Neutrophil (primary cell): ENCODE measurements around the gene SBNO2.

Experiments used
- H3K27ac ChIP-seq: fragments of 200-600 bp; sonication (generic); 2 replicates; pipeline ENCODE4 v1.5.1; 2016; ENCODE audit warnings: mild to moderate bottlenecking, moderate library complexity
- H3K27me3 ChIP-seq: fragments of 200-600 bp; sonication (generic); 2 replicates; pipeline ENCODE4 v1.6.0; 2016; ENCODE audit warnings: mild to moderate bottlenecking
- H3K36me3 ChIP-seq: fragments of 200-600 bp; sonication (generic); 2 replicates; pipeline ENCODE4 v1.5.1; 2017
- H3K4me1 ChIP-seq, 2 experiments: fragments of 200-600 bp in 1 of 2; sonication (generic) in 1 of 2; 1 replicate in 1 of 2; 2 replicates in 1 of 2; pipeline versions ENCODE4 v1.5.1 to v1.6.1; 2013 to 2016; ENCODE audit warnings: low read depth in 1 of 2, low read length in 1 of 2, mild to moderate bottlenecking in 1 of 2, moderate library complexity in 1 of 2; ENCODE audit not compliant: control insufficient read depth in 1 of 2, insufficient read depth in 1 of 2
- H3K4me3 ChIP-seq, 2 experiments: fragments of 200-600 bp in 1 of 2; sonication (generic) in 1 of 2; 1 replicate in 1 of 2; 2 replicates in 1 of 2; pipeline ENCODE4 v1.5.1; 2013 to 2016; ENCODE audit warnings: low read depth in 1 of 2, low read length in 1 of 2, mild to moderate bottlenecking in 1 of 2, moderate library complexity in 1 of 2
- H3K9me3 ChIP-seq: fragments of 200-600 bp; sonication (generic); 2 replicates; pipeline ENCODE4 v1.5.1; 2016
- CTCF ChIP-seq: fragments of 200-600 bp; sonication (generic); IDR thresholded peaks from 2 replicates; pipeline ENCODE4 v1.5.1; 2016; ENCODE audit warnings: antibody characterized with exemption

The SBNO2 gene

GRCh38 chr19:1109697-1110671, 64.1 kb downstream of the SBNO2 start:
- Histone ChIP-seq H3K27ac (no peak overlapping the region), H3K27me3 (no peaks in the 10 kb centered on the region), H3K4me1 (peaks cover 29 to 34% of the 10 kb centered on the region in 2 experiments), H3K36me3 (peaks cover 90% of the 10 kb centered on the region), H3K9me3 (no peaks in the 10 kb centered on the region), H3K4me3 (no peak overlapping the region)
- no peak for TF ChIP-seq CTCF

- H3K36me3 ChIP-seq = peaks cover 82% of the 10 kb centered on the region
- H3K4me1 ChIP-seq = peaks cover 32 to 40% of the 10 kb centered on the region in 2 experiments
- no peak for TF ChIP-seq CTCF
- no peak overlapping the region for H3K27ac ChIP-seq
- no peak overlapping the region for H3K4me3 ChIP-seq
- no peaks in the 10 kb centered on the region for H3K27me3 ChIP-seq
- H3K9me3 ChIP-seq = no peaks in the 10 kb centered on the region
Measured at GRCh38 chr19:1109032-1109551, 65.0 kb downstream of the SBNO2 start.

- TF ChIP-seq CTCF = no peak
- Histone ChIP-seq H3K27me3 (no peaks in the 10 kb centered on the region), H3K36me3 (peaks cover 75% of the 10 kb centered on the region), H3K9me3 (no peaks in the 10 kb centered on the region), H3K4me1 (peaks cover 28 to 39% of the 10 kb centered on the region in 2 experiments), H3K27ac (no peak overlapping the region), H3K4me3 (no peak overlapping the region)
Measured at GRCh38 chr19:1108291-1109031, 65.6 kb downstream of the SBNO2 start.

- Histone ChIP-seq H3K27ac (no peak overlapping the region), H3K27me3 (no peaks in the 10 kb centered on the region), H3K4me3 (no peak overlapping the region), H3K36me3 (peaks cover 68% of the 10 kb centered on the region), H3K9me3 (no peaks in the 10 kb centered on the region), H3K4me1 (peaks cover 33 to 42% of the 10 kb centered on the region in 2 experiments)
- TF ChIP-seq CTCF = no peak
Measured at GRCh38 chr19:1107661-1108261, 66.3 kb downstream of the SBNO2 start.
